Neural progenitor cell (in vitro differentiated cells): Measurements from ENCODE around the gene NSD1.

Source experiments
- EZH2 ChIP-seq: fragments of 200-600 bp; sonication (generic); IDR thresholded peaks from 2 replicates; pipeline ENCODE4 v1.6.1; 2017; ENCODE audit warnings: antibody characterized with exemption, mild to moderate bottlenecking, moderate library complexity
- EZH2phosphoT487 ChIP-seq: fragments of 200-600 bp; sonication (generic); IDR thresholded peaks from 2 replicates; pipeline ENCODE4 v1.6.1; 2017; ENCODE audit warnings: antibody characterized with exemption
- TF ChIP-seq, protein P1 (sequence below): fragments of 200-600 bp; sonication (generic); IDR thresholded peaks from 2 replicates; pipeline ENCODE4 v1.5.1; 2017; ENCODE audit warnings: antibody characterized with exemption, mild to moderate bottlenecking

DNA sequence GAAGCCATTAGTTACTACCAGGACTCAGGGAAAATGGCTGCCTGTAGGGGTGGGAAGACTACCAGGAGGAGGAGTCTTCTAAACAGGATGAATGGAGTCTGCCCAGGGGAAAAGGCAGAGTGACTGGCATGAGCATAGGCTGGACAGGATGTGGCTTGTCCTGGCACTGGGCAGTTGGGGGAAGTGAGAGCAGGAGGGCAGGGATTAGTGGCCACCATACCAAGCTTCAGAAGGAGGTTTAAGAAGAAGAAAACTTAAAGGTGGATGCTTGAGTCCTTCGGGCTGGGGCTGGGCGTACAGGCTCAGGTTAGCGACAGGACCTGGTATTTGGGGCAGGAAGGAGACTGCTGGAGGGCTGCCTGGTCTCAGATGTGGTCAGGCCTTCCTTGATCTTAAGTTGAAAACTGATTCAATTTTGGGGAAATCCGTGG is 5.0 kb upstream of the NSD1 start:
- no peak for TF ChIP-seq EZH2
- TF ChIP-seq, protein P1, sequence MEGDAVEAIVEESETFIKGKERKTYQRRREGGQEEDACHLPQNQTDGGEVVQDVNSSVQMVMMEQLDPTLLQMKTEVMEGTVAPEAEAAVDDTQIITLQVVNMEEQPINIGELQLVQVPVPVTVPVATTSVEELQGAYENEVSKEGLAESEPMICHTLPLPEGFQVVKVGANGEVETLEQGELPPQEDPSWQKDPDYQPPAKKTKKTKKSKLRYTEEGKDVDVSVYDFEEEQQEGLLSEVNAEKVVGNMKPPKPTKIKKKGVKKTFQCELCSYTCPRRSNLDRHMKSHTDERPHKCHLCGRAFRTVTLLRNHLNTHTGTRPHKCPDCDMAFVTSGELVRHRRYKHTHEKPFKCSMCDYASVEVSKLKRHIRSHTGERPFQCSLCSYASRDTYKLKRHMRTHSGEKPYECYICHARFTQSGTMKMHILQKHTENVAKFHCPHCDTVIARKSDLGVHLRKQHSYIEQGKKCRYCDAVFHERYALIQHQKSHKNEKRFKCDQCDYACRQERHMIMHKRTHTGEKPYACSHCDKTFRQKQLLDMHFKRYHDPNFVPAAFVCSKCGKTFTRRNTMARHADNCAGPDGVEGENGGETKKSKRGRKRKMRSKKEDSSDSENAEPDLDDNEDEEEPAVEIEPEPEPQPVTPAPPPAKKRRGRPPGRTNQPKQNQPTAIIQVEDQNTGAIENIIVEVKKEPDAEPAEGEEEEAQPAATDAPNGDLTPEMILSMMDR, result no peak
- no peak for TF ChIP-seq EZH2phosphoT487
